Right lobe of liver (tissue), 4 donors: ENCODE measurements around the gene KRT80.

ENCODE experiments used
- CTCF ChIP-seq, 4 donors: fragments of 200-600 bp in 3 of 4; fragments of 450-650 bp in 1 of 4; IDR thresholded peaks; one replicate each; pipeline versions ENCODE4 v1.5.1 to v1.8.0; 2016 to 2022; ENCODE audit warnings: antibody characterized with exemption in 4 of 4, mild to moderate bottlenecking in 2 of 4
- POLR2A ChIP-seq: fragments of 450-650 bp; IDR thresholded peaks from one replicate; pipeline ENCODE4 v1.6.1; 2017; ENCODE audit warnings: antibody characterized with exemption, mild to moderate bottlenecking
- donor health status: DM: no; HTN: no; CAD: no.
- donor health status: DM: no; HTN: no; CAD: no.
- donor health status: DM: no; HTN: yes; CAD: no.

DNA sequence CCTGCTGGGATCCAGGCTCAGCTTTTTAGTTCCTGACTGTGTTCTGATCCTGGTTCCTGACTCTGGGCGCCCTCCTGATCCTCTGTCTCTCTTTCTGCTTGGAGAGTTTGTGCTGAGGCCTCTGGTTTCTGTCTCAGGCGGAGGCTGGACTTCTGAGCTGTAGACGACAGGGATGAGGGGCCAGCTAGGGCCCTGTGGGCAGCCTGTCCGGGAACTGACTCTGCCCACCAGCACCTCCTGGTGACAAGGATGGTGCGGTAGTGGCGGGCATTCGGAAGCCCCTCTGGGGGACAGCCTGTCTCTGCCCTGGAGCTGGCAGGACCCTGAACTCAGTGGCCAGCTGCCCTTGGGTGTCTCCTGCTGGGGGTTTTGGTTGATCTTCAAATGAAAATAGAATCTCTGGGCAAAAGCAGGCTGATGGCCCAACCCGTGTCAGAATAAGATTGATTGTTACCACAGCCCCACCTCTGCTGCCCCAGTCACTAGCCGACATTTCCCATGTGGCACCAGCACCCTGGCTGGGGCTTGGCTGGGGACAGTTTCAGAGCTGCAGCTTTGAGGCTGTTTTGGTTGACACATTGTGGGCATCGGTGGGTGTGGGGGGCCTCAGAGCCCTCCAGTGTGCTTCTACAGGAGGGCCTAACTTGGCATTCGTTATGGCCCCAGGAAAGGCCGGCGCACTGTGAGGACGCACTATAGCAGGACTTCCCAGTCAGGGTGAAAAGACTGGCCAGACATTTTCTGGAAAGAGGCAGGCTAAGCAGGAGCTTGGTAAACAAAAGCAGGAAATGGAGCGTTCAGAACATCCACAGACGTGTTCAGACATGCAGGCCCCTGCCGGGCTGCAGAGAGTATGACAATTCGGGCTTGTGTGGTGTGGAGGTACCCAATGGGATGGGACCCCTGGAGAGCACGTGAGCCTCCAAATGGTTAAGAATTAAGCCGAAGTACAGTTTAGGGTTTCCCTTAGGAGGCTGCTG lies 16.2 kb downstream of the KRT80 start:
- TF ChIP-seq CTCF (IDR thresholded peaks at IDR 0.05) (no peak), POLR2A (no peak)
